Measurements from ENCODE around the gene USP5. TPM values are rescaled to one million over a fixed set of nuclear protein-coding genes. Genes with fewer than 3 reads are reported as not detected.

The USP5 gene
- polyA plus RNA-seq, 2 of the 4 experiments (the other 2 are of a cell fraction), result 58.6 to 78.2 TPM

DNA sequence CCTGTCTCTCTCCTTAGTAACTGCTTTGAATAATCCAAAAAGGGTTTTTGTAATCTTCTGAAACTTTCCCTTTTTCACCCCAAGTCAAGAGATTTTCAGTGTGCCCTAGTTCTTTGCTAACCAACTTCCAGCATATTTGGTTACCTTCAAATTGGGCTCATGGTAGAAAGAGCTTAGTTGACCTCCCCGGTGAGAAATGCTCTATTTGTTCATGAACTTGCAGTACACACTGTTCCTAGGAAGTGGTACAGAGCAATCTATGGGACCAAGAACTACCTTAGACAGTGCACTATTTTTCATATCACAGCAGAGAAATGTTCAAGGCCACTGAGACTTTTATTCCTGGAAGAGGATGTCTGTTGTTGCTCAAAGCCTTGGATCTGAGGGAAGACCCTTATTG lies 1.7 kb downstream of the USP5 start (continued):
- TF ChIP-seq MAZ (IDR thresholded peaks at IDR 0.05; ENCODE audit: borderline replicate concordance, low read depth, low read length) (no peak), RFX5 (IDR thresholded peaks at IDR 0.05) (no peak)

DNA sequence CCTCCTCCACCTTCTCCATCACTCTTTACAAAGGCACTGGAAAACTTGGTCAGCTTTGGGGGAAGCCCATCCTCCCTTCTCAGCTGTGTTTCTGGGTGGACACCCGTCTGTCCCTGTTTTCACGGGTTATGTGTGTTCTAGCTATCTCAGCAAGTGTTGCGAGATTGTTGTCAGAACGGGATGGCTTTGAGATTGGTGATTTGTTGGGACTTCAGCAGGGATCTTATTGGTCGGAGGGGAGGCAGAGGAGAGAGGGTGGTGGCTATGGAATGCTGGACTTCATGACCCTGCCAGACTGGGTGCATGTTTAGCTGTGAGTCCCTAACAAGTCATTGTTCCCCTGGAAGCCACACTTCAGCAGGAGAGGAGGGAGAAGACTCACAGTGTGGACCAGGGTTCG lies 2.1 kb downstream of the USP5 start:
- TF ChIP-seq, protein P1, sequence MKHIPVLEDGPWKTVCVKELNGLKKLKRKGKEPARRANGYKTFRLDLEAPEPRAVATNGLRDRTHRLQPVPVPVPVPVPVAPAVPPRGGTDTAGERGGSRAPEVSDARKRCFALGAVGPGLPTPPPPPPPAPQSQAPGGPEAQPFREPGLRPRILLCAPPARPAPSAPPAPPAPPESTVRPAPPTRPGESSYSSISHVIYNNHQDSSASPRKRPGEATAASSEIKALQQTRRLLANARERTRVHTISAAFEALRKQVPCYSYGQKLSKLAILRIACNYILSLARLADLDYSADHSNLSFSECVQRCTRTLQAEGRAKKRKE (CRISPR knock-in tag; IDR thresholded peaks at IDR 0.05; ENCODE audit: low read depth), result no peak
- TF ChIP-seq KDM1A (IDR thresholded peaks at IDR 0.05; ENCODE audit: low read depth) (no peak), FOXS1 (CRISPR knock-in tag; IDR thresholded peaks at IDR 0.05) (no peak), FOSL2 (IDR thresholded peaks at IDR 0.05) (no peak), FOSL2 (CRISPR knock-in tag; IDR thresholded peaks at IDR 0.05) (no peak), CHD4 (IDR thresholded peaks at IDR 0.05; ENCODE audit: borderline replicate concordance) (no peak), CBX2 (IDR thresholded peaks at IDR 0.05; ENCODE audit: borderline replicate concordance, low read depth) (no peak), JUNB (IDR thresholded peaks at IDR 0.05) (no peak), FOSB (CRISPR knock-in tag; IDR thresholded peaks at IDR 0.05) (no peak), JUN (IDR thresholded peaks at IDR 0.05) (no peak), RAD21 (conservative IDR thresholded peaks at IDR 0.05 in 1 of 2, IDR thresholded peaks at IDR 0.05 in 1 of 2) (no peak)
- TF ChIP-seq, protein P2, sequence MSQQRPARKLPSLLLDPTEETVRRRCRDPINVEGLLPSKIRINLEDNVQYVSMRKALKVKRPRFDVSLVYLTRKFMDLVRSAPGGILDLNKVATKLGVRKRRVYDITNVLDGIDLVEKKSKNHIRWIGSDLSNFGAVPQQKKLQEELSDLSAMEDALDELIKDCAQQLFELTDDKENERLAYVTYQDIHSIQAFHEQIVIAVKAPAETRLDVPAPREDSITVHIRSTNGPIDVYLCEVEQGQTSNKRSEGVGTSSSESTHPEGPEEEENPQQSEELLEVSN (IDR thresholded peaks at IDR 0.05; ENCODE audit: borderline replicate concordance, low read depth), result no peak
- TF ChIP-seq, protein P3, sequence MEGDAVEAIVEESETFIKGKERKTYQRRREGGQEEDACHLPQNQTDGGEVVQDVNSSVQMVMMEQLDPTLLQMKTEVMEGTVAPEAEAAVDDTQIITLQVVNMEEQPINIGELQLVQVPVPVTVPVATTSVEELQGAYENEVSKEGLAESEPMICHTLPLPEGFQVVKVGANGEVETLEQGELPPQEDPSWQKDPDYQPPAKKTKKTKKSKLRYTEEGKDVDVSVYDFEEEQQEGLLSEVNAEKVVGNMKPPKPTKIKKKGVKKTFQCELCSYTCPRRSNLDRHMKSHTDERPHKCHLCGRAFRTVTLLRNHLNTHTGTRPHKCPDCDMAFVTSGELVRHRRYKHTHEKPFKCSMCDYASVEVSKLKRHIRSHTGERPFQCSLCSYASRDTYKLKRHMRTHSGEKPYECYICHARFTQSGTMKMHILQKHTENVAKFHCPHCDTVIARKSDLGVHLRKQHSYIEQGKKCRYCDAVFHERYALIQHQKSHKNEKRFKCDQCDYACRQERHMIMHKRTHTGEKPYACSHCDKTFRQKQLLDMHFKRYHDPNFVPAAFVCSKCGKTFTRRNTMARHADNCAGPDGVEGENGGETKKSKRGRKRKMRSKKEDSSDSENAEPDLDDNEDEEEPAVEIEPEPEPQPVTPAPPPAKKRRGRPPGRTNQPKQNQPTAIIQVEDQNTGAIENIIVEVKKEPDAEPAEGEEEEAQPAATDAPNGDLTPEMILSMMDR (IDR thresholded peaks at IDR 0.05), result no peak
- TF ChIP-seq, protein P4, sequence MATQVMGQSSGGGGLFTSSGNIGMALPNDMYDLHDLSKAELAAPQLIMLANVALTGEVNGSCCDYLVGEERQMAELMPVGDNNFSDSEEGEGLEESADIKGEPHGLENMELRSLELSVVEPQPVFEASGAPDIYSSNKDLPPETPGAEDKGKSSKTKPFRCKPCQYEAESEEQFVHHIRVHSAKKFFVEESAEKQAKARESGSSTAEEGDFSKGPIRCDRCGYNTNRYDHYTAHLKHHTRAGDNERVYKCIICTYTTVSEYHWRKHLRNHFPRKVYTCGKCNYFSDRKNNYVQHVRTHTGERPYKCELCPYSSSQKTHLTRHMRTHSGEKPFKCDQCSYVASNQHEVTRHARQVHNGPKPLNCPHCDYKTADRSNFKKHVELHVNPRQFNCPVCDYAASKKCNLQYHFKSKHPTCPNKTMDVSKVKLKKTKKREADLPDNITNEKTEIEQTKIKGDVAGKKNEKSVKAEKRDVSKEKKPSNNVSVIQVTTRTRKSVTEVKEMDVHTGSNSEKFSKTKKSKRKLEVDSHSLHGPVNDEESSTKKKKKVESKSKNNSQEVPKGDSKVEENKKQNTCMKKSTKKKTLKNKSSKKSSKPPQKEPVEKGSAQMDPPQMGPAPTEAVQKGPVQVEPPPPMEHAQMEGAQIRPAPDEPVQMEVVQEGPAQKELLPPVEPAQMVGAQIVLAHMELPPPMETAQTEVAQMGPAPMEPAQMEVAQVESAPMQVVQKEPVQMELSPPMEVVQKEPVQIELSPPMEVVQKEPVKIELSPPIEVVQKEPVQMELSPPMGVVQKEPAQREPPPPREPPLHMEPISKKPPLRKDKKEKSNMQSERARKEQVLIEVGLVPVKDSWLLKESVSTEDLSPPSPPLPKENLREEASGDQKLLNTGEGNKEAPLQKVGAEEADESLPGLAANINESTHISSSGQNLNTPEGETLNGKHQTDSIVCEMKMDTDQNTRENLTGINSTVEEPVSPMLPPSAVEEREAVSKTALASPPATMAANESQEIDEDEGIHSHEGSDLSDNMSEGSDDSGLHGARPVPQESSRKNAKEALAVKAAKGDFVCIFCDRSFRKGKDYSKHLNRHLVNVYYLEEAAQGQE (IDR thresholded peaks at IDR 0.05), result no peak
- CTCF ChIA-PET, result interaction anchor here (1.0 to 10.1 kb wide), 7 partner anchors 9 to 87 kb away, joined by 3 to 117 read pairs (median 4); partner anchors contain the start of genes SPSB2 and TPI1
- DNase-seq (ENCODE audit: low read depth in 1 of 2, low spot score in 1 of 2) (no peak), FAIRE-seq (no peak), ATAC-seq (no peak)
- peak overlapping the region; percentile 69 to 82; a peak in 2 of 6 replicates for H3K27ac ChIP-seq
- peaks cover 23% of the 10 kb centered on the region for H3K4me1 ChIP-seq
- WGBS (ENCODE audit: missing lambda C conversion rate), result 82% methylated on average over 6 of the region's 6 CpGs
- H3K4me2 ChIP-seq, result peak overlapping the region; percentile 99
- POLR2A ChIA-PET, result interaction anchor here (1.6 kb wide), 1 partner anchor 13 kb away, joined by 5 read pairs; the partner anchor contains the start of gene TPI1
- H3K9me3 ChIP-seq, result no peaks in the 10 kb centered on the region
- no peak overlapping the region for H3K4me3 ChIP-seq

DNA sequence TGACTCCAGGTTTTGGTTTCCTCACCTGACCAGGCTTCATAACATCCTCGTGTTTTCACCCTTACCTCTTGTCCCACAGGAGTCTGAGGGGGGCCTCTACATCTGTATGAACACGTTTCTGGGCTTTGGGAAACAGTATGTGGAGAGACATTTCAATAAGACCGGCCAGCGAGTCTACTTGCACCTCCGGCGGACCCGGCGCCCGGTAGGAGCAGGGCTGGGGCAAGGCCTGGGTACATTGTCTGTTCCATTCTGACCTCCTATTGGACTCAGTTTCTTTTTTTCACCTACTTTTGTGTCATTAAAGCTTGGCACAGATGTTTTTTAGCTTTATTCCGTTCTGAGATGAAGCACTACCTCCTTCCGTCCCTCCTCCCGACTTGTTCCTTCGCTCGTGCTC lies 3.4 kb downstream of the USP5 start:
- Histone ChIP-seq H3K4me1 (peaks cover 16% of the 10 kb centered on the region), H3K4me2 (no peak overlapping the region), H3K27ac (no peak overlapping the region), H3K9me3 (no peaks in the 10 kb centered on the region), H3K4me3 (no peak overlapping the region)
- no peak for DNase-seq (ENCODE audit: low read depth in 1 of 2, low spot score in 1 of 2)
- ChIA-PET POLR2A (interaction anchor here (1.6 kb wide), 1 partner anchor 12 kb away, joined by 5 read pairs; the partner anchor contains the start of gene TPI1), CTCF (interaction anchor here (1.4 to 10.1 kb wide), 4 partner anchors 10 to 36 kb away, joined by 4 to 117 read pairs (median 46); partner anchors contain the start of genes SPSB2 and TPI1)
- WGBS (ENCODE audit: missing lambda C conversion rate), result 91% methylated on average over 14 of the region's 14 CpGs
- FAIRE-seq, result no peak
- no peak for ATAC-seq
- TF ChIP-seq, protein P3 (IDR thresholded peaks at IDR 0.05), result no peak
- TF ChIP-seq FOSL2 (IDR thresholded peaks at IDR 0.05), result no peak
- no peak for TF ChIP-seq FOSL2 (CRISPR knock-in tag; IDR thresholded peaks at IDR 0.05)
- TF ChIP-seq, protein P5, sequence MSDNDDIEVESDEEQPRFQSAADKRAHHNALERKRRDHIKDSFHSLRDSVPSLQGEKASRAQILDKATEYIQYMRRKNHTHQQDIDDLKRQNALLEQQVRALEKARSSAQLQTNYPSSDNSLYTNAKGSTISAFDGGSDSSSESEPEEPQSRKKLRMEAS (IDR thresholded peaks at IDR 0.05), result no peak
- no peak for TF ChIP-seq HOXB5 (CRISPR knock-in tag; IDR thresholded peaks at IDR 0.05)
- TF ChIP-seq MAFK (IDR thresholded peaks at IDR 0.05; ENCODE audit: partially characterized antibody), result no peak
- TF ChIP-seq, protein P6, sequence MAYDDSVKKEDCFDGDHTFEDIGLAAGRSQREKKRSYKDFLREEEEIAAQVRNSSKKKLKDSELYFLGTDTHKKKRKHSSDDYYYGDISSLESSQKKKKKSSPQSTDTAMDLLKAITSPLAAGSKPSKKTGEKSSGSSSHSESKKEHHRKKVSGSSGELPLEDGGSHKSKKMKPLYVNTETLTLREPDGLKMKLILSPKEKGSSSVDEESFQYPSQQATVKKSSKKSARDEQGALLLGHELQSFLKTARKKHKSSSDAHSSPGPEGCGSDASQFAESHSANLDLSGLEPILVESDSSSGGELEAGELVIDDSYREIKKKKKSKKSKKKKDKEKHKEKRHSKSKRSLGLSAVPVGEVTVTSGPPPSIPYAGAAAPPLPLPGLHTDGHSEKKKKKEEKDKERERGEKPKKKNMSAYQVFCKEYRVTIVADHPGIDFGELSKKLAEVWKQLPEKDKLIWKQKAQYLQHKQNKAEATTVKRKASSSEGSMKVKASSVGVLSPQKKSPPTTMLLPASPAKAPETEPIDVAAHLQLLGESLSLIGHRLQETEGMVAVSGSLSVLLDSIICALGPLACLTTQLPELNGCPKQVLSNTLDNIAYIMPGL (CRISPR knock-in tag; IDR thresholded peaks at IDR 0.05; ENCODE audit: borderline replicate concordance), result no peak
- no peak for TF ChIP-seq HEYL (CRISPR knock-in tag; IDR thresholded peaks at IDR 0.05)
- TF ChIP-seq PHF8 (IDR thresholded peaks at IDR 0.05; ENCODE audit: borderline replicate concordance, low read depth), result no peak

Measured in A549 (cell line).